ENCODE measurements around the gene TIFAB. TPM values are rescaled to one million over a fixed set of nuclear protein-coding genes. Genes with fewer than 3 reads are reported as not detected.

TIFAB gene
- total RNA-seq, 2 experiments from 2014 or later = 0.11 TPM; not detected in 1

GRCh38 chr5:135436951-135437418, 15.2 kb downstream of the TIFAB start:
- POLR2A ChIA-PET = no interaction called here
- Histone ChIP-seq H3K27ac (ENCODE audit: low read depth in 1 of 2, low read length in 2 of 2) (no peak overlapping the region), H3K27me3 (ENCODE audit: control insufficient read depth in 1 of 2, insufficient read depth in 2 of 2, low read length in 2 of 2) (peaks cover 9 to 14% of the 10 kb centered on the region in 2 experiments), H3K4me1 (ENCODE audit: insufficient read depth, low read length) (no peaks in the 10 kb centered on the region), H3K4me3 (ENCODE audit: low read length) (no peak overlapping the region), H3K36me3 (ENCODE audit: insufficient read depth, low read length) (no peaks in the 10 kb centered on the region), H3K9me3 (ENCODE audit: control insufficient read depth in 1 of 2, insufficient read depth in 1 of 2, low read length in 2 of 2) (peaks cover 0 to 4% of the 10 kb centered on the region in 2 experiments)
- intact Hi-C loops (cut with DNase I, micrococcal nuclease) = no loop called here
- H3K36me3 Mint-ChIP-seq (ENCODE audit: low read depth) = no peaks in the 10 kb centered on the region
- ATAC-seq (ENCODE audit: poor library complexity) (no peak), DNase-seq (no peak)
- no peaks in the 10 kb centered on the region for H3K27me3 Mint-ChIP-seq
- no peaks in the 10 kb centered on the region for H3K9me3 Mint-ChIP-seq
- CTCF ChIA-PET = no interaction called here
- TF ChIP-seq CTCF (IDR thresholded peaks at IDR 0.05) = no peak
- no peak overlapping the region for H3K27ac Mint-ChIP-seq
- H3K4me3 Mint-ChIP-seq = no peak overlapping the region
- H3K4me1 Mint-ChIP-seq (ENCODE audit: low read depth) = no peaks in the 10 kb centered on the region

- H3K4me1 ChIP-seq (ENCODE audit: insufficient read depth, low read length) = no peaks in the 10 kb centered on the region
- ATAC-seq (ENCODE audit: poor library complexity) = no peak
- H3K9me3 ChIP-seq (ENCODE audit: control insufficient read depth in 1 of 2, insufficient read depth in 1 of 2, low read length in 2 of 2) = peaks cover 0 to 4% of the 10 kb centered on the region in 2 experiments
- no peak overlapping the region for H3K4me3 ChIP-seq (ENCODE audit: low read length)
- no peaks in the 10 kb centered on the region for H3K36me3 Mint-ChIP-seq (ENCODE audit: low read depth)
- H3K9me3 Mint-ChIP-seq = no peaks in the 10 kb centered on the region
- no peak overlapping the region for H3K27ac ChIP-seq (ENCODE audit: low read depth in 1 of 2, low read length in 2 of 2)
- POLR2A ChIA-PET = no interaction called here
- CTCF ChIA-PET = no interaction called here
- H3K4me3 Mint-ChIP-seq = no peak overlapping the region
- peaks cover 9 to 14% of the 10 kb centered on the region in 2 experiments for H3K27me3 ChIP-seq (ENCODE audit: control insufficient read depth in 1 of 2, insufficient read depth in 2 of 2, low read length in 2 of 2)
- intact Hi-C loops (cut with DNase I, micrococcal nuclease) = no loop called here
- TF ChIP-seq CTCF (IDR thresholded peaks at IDR 0.05) = no peak
- H3K36me3 ChIP-seq (ENCODE audit: insufficient read depth, low read length) = no peaks in the 10 kb centered on the region
- H3K27ac Mint-ChIP-seq = no peak overlapping the region
- H3K4me1 Mint-ChIP-seq (ENCODE audit: low read depth) = no peaks in the 10 kb centered on the region
- H3K27me3 Mint-ChIP-seq = no peaks in the 10 kb centered on the region
- DNase-seq = no peak
Measured at GRCh38 chr5:135435467-135436330, 16.5 kb downstream of the TIFAB start.

GRCh38 chr5:135434591-135435466, 17.3 kb downstream of the TIFAB start:
- ATAC-seq (ENCODE audit: poor library complexity) = no peak
- POLR2A ChIA-PET = no interaction called here

More at GRCh38 chr5:135434591-135435466, 17.3 kb downstream of the TIFAB start:
- Histone ChIP-seq H3K9me3 (ENCODE audit: control insufficient read depth in 1 of 2, insufficient read depth in 1 of 2, low read length in 2 of 2) (peaks cover 0 to 4% of the 10 kb centered on the region in 2 experiments), H3K36me3 (ENCODE audit: insufficient read depth, low read length) (no peaks in the 10 kb centered on the region), H3K4me3 (ENCODE audit: low read length) (no peak overlapping the region), H3K27me3 (ENCODE audit: control insufficient read depth in 1 of 2, insufficient read depth in 2 of 2, low read length in 2 of 2) (peaks cover 9 to 14% of the 10 kb centered on the region in 2 experiments), H3K4me1 (ENCODE audit: insufficient read depth, low read length) (no peaks in the 10 kb centered on the region), H3K27ac (ENCODE audit: low read depth in 1 of 2, low read length in 2 of 2) (no peak overlapping the region)
- H3K27ac Mint-ChIP-seq = no peak overlapping the region
- no peak overlapping the region for H3K4me3 Mint-ChIP-seq
- no peaks in the 10 kb centered on the region for H3K4me1 Mint-ChIP-seq (ENCODE audit: low read depth)
- no peak for TF ChIP-seq CTCF (IDR thresholded peaks at IDR 0.05)
- intact Hi-C loops (cut with DNase I, micrococcal nuclease) = no loop called here
- H3K27me3 Mint-ChIP-seq = no peaks in the 10 kb centered on the region
- no peaks in the 10 kb centered on the region for H3K36me3 Mint-ChIP-seq (ENCODE audit: low read depth)
- H3K9me3 Mint-ChIP-seq = no peaks in the 10 kb centered on the region
- peak in 1 of 14 experiments; percentile 9 for DNase-seq
- CTCF ChIA-PET = no interaction called here
